H1 (cell line): ENCODE data around the gene ZFP1. TPM values are rescaled to one million over a fixed set of nuclear protein-coding genes. Genes with fewer than 3 reads are reported as not detected.

ENCODE experiments used
- CTCF ChIA-PET: fragments of 300-600 bp; sonication (Branson Sonifier 250); formaldehyde crosslinking; loops from one replicate; lab custom pipeline; 2021; ENCODE audit not compliant: partially characterized antibody; lab: Charles Lee
- POLR2A ChIA-PET: fragments of 300-600 bp; sonication (Branson Sonifier 250); formaldehyde crosslinking; loops from one replicate; lab custom pipeline; 2021; ENCODE audit warnings: inconsistent platforms; ENCODE audit not compliant: partially characterized antibody; lab: Charles Lee
- DNase-seq, 2 experiments: peaks; one replicate each; pipeline versions ENCODE4 v3.0.0 to v3.0.0-alpha.2; 2010 to 2022; ENCODE audit warnings: low spot score in 2 of 2, low read depth in 1 of 2, mixed read lengths in 1 of 2
- FAIRE-seq: peaks from 2 replicates; lab custom pipeline; 2011; peaks lifted over from hg19 to GRCh38; lab: Jason Lieb, UNC
- H2AFZ ChIP-seq: 2 replicates; pipeline ENCODE4 v1.8.1; 2012; ENCODE audit warnings: low read length, inconsistent platforms
- H2AK5ac ChIP-seq: 2 replicates; pipeline ENCODE4 v1.6.1; 2013; ENCODE audit warnings: low read depth, low read length
- H2BK120ac ChIP-seq: replicated peaks from 2 replicates; pipeline ENCODE3; 2013; ENCODE audit warnings: low read depth, low read length, inconsistent platforms
- H2BK12ac ChIP-seq: 2 replicates; pipeline ENCODE4 v1.6.1; 2013; ENCODE audit warnings: low read depth, low read length
- H2BK15ac ChIP-seq: 2 replicates; pipeline ENCODE4 v1.6.1; 2013; ENCODE audit warnings: low read length
- H2BK20ac ChIP-seq: 2 replicates; pipeline ENCODE4 v1.6.1; 2013; ENCODE audit warnings: low read length
- H2BK5ac ChIP-seq: 2 replicates; pipeline ENCODE4 v1.6.1; 2013; ENCODE audit warnings: low read depth, low read length
- H3K14ac ChIP-seq: 2 replicates; pipeline ENCODE4 v1.6.1; 2013; ENCODE audit warnings: inconsistent platforms; ENCODE audit not compliant: insufficient read length
- H3K18ac ChIP-seq: 2 replicates; pipeline ENCODE4 v1.6.1; 2013; ENCODE audit warnings: low read length; ENCODE audit errors: extremely low read depth
- H3K23ac ChIP-seq: 2 replicates; pipeline ENCODE4 v1.6.1; 2013; ENCODE audit warnings: inconsistent platforms; ENCODE audit not compliant: insufficient read length
- H3K23me2 ChIP-seq: 2 replicates; pipeline ENCODE4 v1.6.1; 2013; ENCODE audit warnings: low read depth, low read length
- H3K27ac ChIP-seq: 2 replicates; pipeline ENCODE4 v1.6.1; 2011; ENCODE audit warnings: low read depth, low read length, inconsistent platforms
- H3K27me3 ChIP-seq, 4 experiments: replicated peaks in 1 of 4; 1 replicate in 1 of 4; 2 replicates in 3 of 4; pipeline versions ENCODE4 v1.6.1 to v1.8.1; 2011 to 2013; ENCODE audit warnings: low read length in 3 of 4, mild to moderate bottlenecking in 3 of 4, inconsistent platforms in 2 of 4, mixed read lengths in 2 of 4, moderate library complexity in 1 of 4; ENCODE audit not compliant: control insufficient read depth in 3 of 4, insufficient read depth in 3 of 4; ENCODE audit errors: extremely low read depth in 1 of 4
- H3K36me3 ChIP-seq, 4 experiments: 2 replicates each; pipeline versions ENCODE4 v1.6.1 to v1.8.1; 2011 to 2013; ENCODE audit warnings: mild to moderate bottlenecking in 4 of 4, low read length in 3 of 4, moderate library complexity in 2 of 4, control low read depth in 1 of 4, inconsistent platforms in 1 of 4; ENCODE audit not compliant: insufficient read depth in 4 of 4, control insufficient read depth in 2 of 4
- H3K4ac ChIP-seq: replicated peaks from 2 replicates; pipeline ENCODE3; 2013; ENCODE audit warnings: low read length, low read depth, mixed read lengths, inconsistent platforms; ENCODE audit not compliant: insufficient read length
- H3K4me1 ChIP-seq, 4 experiments: replicated peaks in 1 of 4; 1 replicate in 1 of 4; 2 replicates in 3 of 4; pipeline versions ENCODE4 v1.6.1 to v1.8.1; 2011 to 2013; ENCODE audit warnings: low read length in 3 of 4, inconsistent platforms in 2 of 4, mixed read lengths in 1 of 4; ENCODE audit not compliant: insufficient read depth in 4 of 4, control insufficient read depth in 3 of 4
- H3K4me2 ChIP-seq, 2 experiments: 2 replicates each; pipeline versions ENCODE4 v1.6.1 to v1.8.1; 2011 to 2013; ENCODE audit warnings: low read depth in 2 of 2, low read length in 2 of 2, control low read depth in 1 of 2, inconsistent platforms in 1 of 2, mild to moderate bottlenecking in 1 of 2; ENCODE audit not compliant: insufficient read depth in 1 of 2
- H3K4me3 ChIP-seq, 4 experiments: fragments of 200-600, 300-600 bp in 1 of 4; sonication (generic), shearing (Covaris generic), sonication (Bioruptor Twin) in 1 of 4; 2 replicates each; pipeline versions ENCODE4 v1.5.1 to v1.8.1; 2011 to 2016; ENCODE audit warnings: low read length in 4 of 4, low read depth in 3 of 4, control low read depth in 2 of 4, inconsistent platforms in 2 of 4, mild to moderate bottlenecking in 2 of 4, mixed read lengths in 1 of 4, moderate library complexity in 1 of 4; ENCODE audit not compliant: insufficient read depth in 2 of 4; ENCODE audit errors: extremely low read depth in 1 of 4
- H3K56ac ChIP-seq: replicated peaks from 2 replicates; pipeline ENCODE3; 2013; ENCODE audit warnings: low read depth, mild to moderate bottlenecking, mixed read lengths, low read length, inconsistent platforms; ENCODE audit not compliant: insufficient read length
- H3K79me1 ChIP-seq: 2 replicates; pipeline ENCODE4 v1.6.1; 2013; ENCODE audit warnings: low read depth, low read length, control low read depth
- H3K79me2 ChIP-seq, 2 experiments: 2 replicates each; pipeline versions ENCODE4 v1.6.1 to v1.8.1; 2012 to 2013; ENCODE audit warnings: low read length in 2 of 2, mild to moderate bottlenecking in 2 of 2, inconsistent platforms in 1 of 2; ENCODE audit not compliant: insufficient read depth in 2 of 2, control insufficient read depth in 1 of 2
- H3K9ac ChIP-seq, 4 experiments: replicated peaks in 1 of 4; 1 replicate in 1 of 4; 2 replicates in 3 of 4; pipeline versions ENCODE4 v1.6.1 to v1.8.1; 2011 to 2013; ENCODE audit warnings: low read depth in 3 of 4, low read length in 3 of 4, control low read depth in 2 of 4, mild to moderate bottlenecking in 2 of 4, moderate library complexity in 2 of 4, inconsistent platforms in 1 of 4; ENCODE audit errors: extremely low read depth in 1 of 4
- H3K9me3 ChIP-seq, 2 experiments: 2 replicates each; pipeline versions ENCODE4 v1.6.1 to v1.8.1; 2012 to 2013; ENCODE audit warnings: mild to moderate bottlenecking in 2 of 2, moderate library complexity in 2 of 2, control low read depth in 1 of 2, inconsistent platforms in 1 of 2, low read depth in 1 of 2, low read length in 1 of 2, mixed read lengths in 1 of 2; ENCODE audit not compliant: insufficient read depth in 2 of 2
- H4K20me1 ChIP-seq, 2 experiments: replicated peaks in 1 of 2; 2 replicates each; pipeline versions ENCODE3 to v1.8.1; 2011 to 2013; ENCODE audit warnings: inconsistent platforms in 2 of 2, low read length in 2 of 2, mild to moderate bottlenecking in 1 of 2; ENCODE audit not compliant: insufficient read depth in 2 of 2, control insufficient read depth in 1 of 2
- H4K5ac ChIP-seq: 2 replicates; pipeline ENCODE4 v1.6.1; 2013; ENCODE audit warnings: low read length, low read depth, mixed read lengths, inconsistent platforms; ENCODE audit not compliant: insufficient read length
- H4K8ac ChIP-seq: 2 replicates; pipeline ENCODE4 v1.8.0; 2013; ENCODE audit warnings: mild to moderate bottlenecking, moderate library complexity, low read length, inconsistent platforms; ENCODE audit not compliant: insufficient read depth; ENCODE audit errors: extremely low read depth
- H4K91ac ChIP-seq: replicated peaks from 2 replicates; pipeline ENCODE3; 2013; ENCODE audit warnings: low read length, mixed read lengths, inconsistent platforms; ENCODE audit not compliant: insufficient read length
- POLR2AphosphoS5 ChIP-seq: IDR thresholded peaks from 2 replicates; pipeline ENCODE4 v1.6.1; 2011; ENCODE audit warnings: low read depth, low read length
- SP4 ChIP-seq: IDR thresholded peaks from 2 replicates; pipeline ENCODE4 v1.6.1; 2012; ENCODE audit warnings: low read length, inconsistent platforms
- WGBS, 2 experiments: shearing (Covaris generic) in 1 of 2; methylation state at CpG; one replicate each; pipeline versions ENCODE4 v1.1.6 to v1.1.7; 2013 to 2015; ENCODE audit warnings: low lambda C conversion rate in 2 of 2, mixed read lengths in 2 of 2, inconsistent platforms in 1 of 2, low coverage in 1 of 2, missing lambda C conversion rate in 1 of 2; ENCODE audit not compliant: insufficient replicate concordance in 2 of 2, insufficient coverage in 1 of 2, insufficient read length in 1 of 2; ENCODE audit errors: extremely low coverage in 1 of 2, missing lambda C conversion rate in 1 of 2; 5-methylcytosine and 5-hydroxymethylcytosine counted together
- polyA plus RNA-seq, 7 experiments: library from polyadenylated mRNA; depleted of rRNA in 3 of 7; stranded (reverse) in 5 of 7; unstranded in 2 of 7; fragments of >200 nt in 5 of 7; fragments of 200-250 nt in 2 of 7; gene quantifications; 1 replicate in 5 of 7; 2 replicates in 1 of 7; 4 replicates in 1 of 7; pipeline versions ENCODE4 v1.2.1 to v1.2.3, GENCODE V29; 2011 to 2013; ENCODE audit warnings: missing spikeins in 2 of 7, mixed read lengths in 2 of 7
- total RNA-seq: library from RNA; stranded (reverse); fragmentation: NEBNext Ultra II Directional; extraction: Animal tissue kit (Norgen Biotek cat#: 25700); gene quantifications from 2 replicates; pipeline ENCODE4 v1.2.1, GENCODE V29; 2021

ZFP1 gene
- total and polyA plus RNA-seq, 2 of the 8 experiments (the other 6 are each of a cell fraction or from before 2014, with no cell fraction given): 4.0 to 11.2 TPM

GRCh38 chr16:75111961-75112733 lies 36.2 kb upstream of the ZFP1 start:
- H3K23ac ChIP-seq: no peak overlapping the region
- no peak overlapping the region for H3K4ac ChIP-seq
- H3K56ac ChIP-seq: no peak overlapping the region
- H3K4me3 ChIP-seq: no peak overlapping the region
- H3K9ac ChIP-seq: no peak overlapping the region
- no peak overlapping the region for H2BK15ac ChIP-seq
- no peak overlapping the region for H3K27ac ChIP-seq
- H2AFZ ChIP-seq: no peak overlapping the region
- H3K14ac ChIP-seq: no peak overlapping the region
- H4K5ac ChIP-seq: no peak overlapping the region
- CTCF ChIA-PET: interaction anchor here (0.7 to 16.3 kb wide), 42 partner anchors 10 to 299 kb away, joined by 3 to 171 read pairs (median 5); partner anchors contain the start of genes WDR59 and ZNRF1
- POLR2A ChIA-PET: interaction anchor here (0.9 to 6.0 kb wide), 9 partner anchors 9 to 239 kb away, joined by 3 to 62 read pairs (median 5); partner anchors contain the start of gene ZNRF1
- H3K18ac ChIP-seq: peak overlapping the region; percentile 48; the same call in 1 of the 2 replicates
- H2BK12ac ChIP-seq: peak overlapping the region; percentile 60; the same call in 1 of the 2 replicates
- H3K36me3 ChIP-seq: peaks cover 0 to 16% (median 3%) of the 10 kb centered on the region in 4 experiments; a peak in 2 of 8 replicates
- no peaks in the 10 kb centered on the region for H3K9me3 ChIP-seq
- H3K79me1 ChIP-seq: peaks cover 3% of the 10 kb centered on the region; the same call in 1 of the 2 replicates
- no peaks in the 10 kb centered on the region; a peak in 1 of 4 replicates for H3K79me2 ChIP-seq
- peaks cover 9 to 53% (median 41%) of the 10 kb centered on the region in 4 experiments for H3K4me1 ChIP-seq
- no peak overlapping the region for H2BK20ac ChIP-seq
- H4K20me1 ChIP-seq: peaks cover 2 to 3% of the 10 kb centered on the region in 2 experiments
- no peak for TF ChIP-seq SP4
- TF ChIP-seq POLR2AphosphoS5: 0 out of 2 replicates have a peak, but pooled peaks have one; percentile 13
- no peaks in the 10 kb centered on the region for H3K27me3 ChIP-seq
- no peaks in the 10 kb centered on the region for H3K23me2 ChIP-seq
- FAIRE-seq (no peak), DNase-seq (no peak)
- H2BK5ac ChIP-seq: no peak overlapping the region
- H2BK120ac ChIP-seq: no peak overlapping the region
- H4K8ac ChIP-seq: peak overlapping the region; percentile 38
- no peak overlapping the region; the same call in 1 of the 2 replicates for H2AK5ac ChIP-seq
- H4K91ac ChIP-seq: peak overlapping the region; percentile 13
- 89% methylated on average over 26 of the region's 26 CpGs; no CpG with 5 or more reads in 1 of the 2 experiments for WGBS, 2 experiments
- no peak overlapping the region for H3K4me2 ChIP-seq
